Heart left ventricle (tissue), 16 donors: ENCODE data around the gene KRT34. TPM values are rescaled to one million over a fixed set of nuclear protein-coding genes. Genes with fewer than 3 reads are reported as not detected.

ENCODE experiments used
- ATAC-seq, 4 donors: fragments of 200-7000 bp; cut with Tn5 transposase; one replicate each; pipeline ENCODE4 v1.9.1; 2020 to 2022; ENCODE audit warnings: moderate library complexity in 4 of 4, mild to moderate bottlenecking in 3 of 4, moderate number of reproducible peaks in 1 of 4
- DNase-seq, 5 donors: peaks; one replicate each; pipeline ENCODE4 v3.0.0-alpha.2; 2020
- H3K27ac ChIP-seq, 12 donors: fragments of 200-600 bp; sonication (generic) in 4 of 12; one replicate each; pipeline versions ENCODE4 v1.5.0 to v1.8.0; 2016 to 2022; ENCODE audit warnings: mild to moderate bottlenecking in 2 of 12
- H3K27me3 ChIP-seq, 9 donors: fragments of 200-600 bp; sonication (generic) in 2 of 9; one replicate each; pipeline versions ENCODE4 v1.5.1 to v1.8.0; 2016 to 2022; ENCODE audit warnings: mild to moderate bottlenecking in 3 of 9
- H3K36me3 ChIP-seq, 9 donors: fragments of 200-600 bp; sonication (generic) in 2 of 9; one replicate each; pipeline versions ENCODE4 v1.5.0 to v1.8.0; 2018 to 2022; ENCODE audit warnings: mild to moderate bottlenecking in 2 of 9
- H3K4me1 ChIP-seq, 12 donors: fragments of 200-600 bp; sonication (generic) in 4 of 12; one replicate each; pipeline versions ENCODE4 v1.5.0 to v1.8.0; 2016 to 2022; ENCODE audit warnings: mild to moderate bottlenecking in 3 of 12
- H3K4me3 ChIP-seq, 12 donors: fragments of 200-600 bp; sonication (generic) in 4 of 12; one replicate each; pipeline versions ENCODE4 v1.5.0 to v1.8.0; 2017 to 2022; ENCODE audit warnings: mild to moderate bottlenecking in 9 of 12, moderate library complexity in 4 of 12
- H3K9me3 ChIP-seq, 12 donors: fragments of 200-600 bp; sonication (generic) in 4 of 12; one replicate each; pipeline versions ENCODE4 v1.5.0 to v1.8.0; 2016 to 2022; ENCODE audit warnings: mild to moderate bottlenecking in 1 of 12
- POLR2A ChIP-seq, 2 donors: fragments of 450-650 bp; IDR thresholded peaks; one replicate each; pipeline ENCODE4 v1.6.1; 2017; ENCODE audit warnings: antibody characterized with exemption in 2 of 2, mild to moderate bottlenecking in 2 of 2, moderate library complexity in 2 of 2
- WGBS, 4 donors: extraction: QIAGEN DNeasy Blood & Tissue Kit in 2 of 4; methylation state at CpG; one replicate each; pipeline versions ENCODE4 v1.1.5 to v1.1.7; 2013 to 2018; 5-methylcytosine and 5-hydroxymethylcytosine counted together
- intact Hi-C, 10 donors: fragments of 100-400 bp; cut with DNase I; formaldehyde crosslinking; loops; one replicate each; pipeline versions ENCODE4 v1.11.1 to v1.14.2; 2022
- polyA plus RNA-seq, 2 donors: library from polyadenylated mRNA; stranded (reverse); fragments of 200-250 nt; gene quantifications; one replicate each; pipeline ENCODE4 v1.2.3, GENCODE V29; 2013
- total RNA-seq, 9 donors: library from RNA; depleted of rRNA in 2 of 9; stranded (reverse); fragments of >200 nt in 2 of 9; fragmentation: NEBNext Ultra II Directional in 3 of 9; extraction: Animal tissue kit (Norgen Biotek cat#: 25700) in 3 of 9; gene quantifications; one replicate each; pipeline versions ENCODE4 v1.1.0 to v1.2.4, GENCODE V29; 2016 to 2023
- TF ChIP-seq, protein P1 (sequence below), 12 donors: fragments of 200-600 bp; sonication (generic) in 4 of 12; IDR thresholded peaks; one replicate each; pipeline versions ENCODE4 v1.5.0 to v1.8.0; 2018 to 2022; ENCODE audit warnings: antibody characterized with exemption in 12 of 12, mild to moderate bottlenecking in 5 of 12
- donor health status: ischemic (EF 13 %, LVEDD 7.1; RV severe dilation, severe dysfunction).
- donor health status: healthy with polysubstance abuse.
- donor health status: DM: no; HTN: yes; CAD: no.
- donor health status: DM: no; HTN: no; CAD: no.
- donor health status: ischemic (EF 25% LVEDD 6.9; RV normal size, moderate dysfunction).
- donor health status: ischemic (EF 25% LVEDD 5.7; RV mildly dilated, moderate dysfunction).
- donor health status: healthy.
- donor health status: DM: yes; HTN: yes; CAD: no.
- donor health status: ischemic (EF 35%, LVEDD 5.7; RV mildly dilated, moderate dysfunction).
- donor health status: nonischemic (EF 11% LVEDD 7.7; RV severe dilation, severe dysfunction).
- donor health status: DM: yes; HTN: yes; CAD: no.
- donor health status: PGD.
- donor health status: ischemic (EF 29% LVEDD 5.4; RV normal size, mild dysfunction).
- donor health status: nonischemic (EF 23%, LVEDD 6.1; RV moderate dilation, normal function).

The KRT34 gene
- total and polyA plus RNA-seq, 11 donors: not detected

DNA sequence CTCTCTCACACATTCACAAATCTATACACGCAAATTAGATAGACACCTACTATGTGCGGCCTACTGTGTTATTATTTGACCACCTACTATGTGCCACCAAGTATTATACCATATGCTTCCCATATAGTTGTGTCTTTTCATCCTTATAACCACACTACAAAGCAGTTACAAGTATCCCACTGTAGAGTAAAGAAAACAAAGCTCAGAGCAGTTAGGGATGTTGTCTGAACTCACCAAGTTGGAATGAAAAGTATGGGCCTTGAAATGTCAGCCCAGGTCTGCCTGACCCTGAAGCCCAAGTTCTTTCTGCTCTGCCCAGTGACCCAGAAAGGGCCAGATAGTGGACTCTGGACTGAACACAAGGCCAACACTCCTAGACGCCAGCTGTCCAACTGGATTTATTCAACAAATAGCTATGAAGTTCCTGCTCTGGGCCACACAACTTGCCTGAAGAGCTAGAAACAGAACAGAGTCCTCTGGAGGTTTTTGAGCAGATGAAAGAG, 33.8 kb upstream of the KRT34 start:
- Histone ChIP-seq H3K27me3 (no peaks in the 10 kb centered on the region), H3K9me3 (no peaks in the 10 kb centered on the region), H3K27ac (peak overlapping the region in 1 of 12 donors; percentile 24), H3K36me3 (no peaks in the 10 kb centered on the region), H3K4me1 (peaks cover 0 to 14% (median 4%) of the 10 kb centered on the region in 12 donors), H3K4me3 (no peak overlapping the region)
- peak in 1 of 5 donors; percentile 34 for DNase-seq
- WGBS, 4 donors: 56 to 79% (median 60%) methylated on average over 3 of the region's 3 CpGs
- ATAC-seq: peak in 3 of 4 donors; percentile 63 to 71 (median 70)
- intact Hi-C loops: no loop called here
- TF ChIP-seq, protein P1, sequence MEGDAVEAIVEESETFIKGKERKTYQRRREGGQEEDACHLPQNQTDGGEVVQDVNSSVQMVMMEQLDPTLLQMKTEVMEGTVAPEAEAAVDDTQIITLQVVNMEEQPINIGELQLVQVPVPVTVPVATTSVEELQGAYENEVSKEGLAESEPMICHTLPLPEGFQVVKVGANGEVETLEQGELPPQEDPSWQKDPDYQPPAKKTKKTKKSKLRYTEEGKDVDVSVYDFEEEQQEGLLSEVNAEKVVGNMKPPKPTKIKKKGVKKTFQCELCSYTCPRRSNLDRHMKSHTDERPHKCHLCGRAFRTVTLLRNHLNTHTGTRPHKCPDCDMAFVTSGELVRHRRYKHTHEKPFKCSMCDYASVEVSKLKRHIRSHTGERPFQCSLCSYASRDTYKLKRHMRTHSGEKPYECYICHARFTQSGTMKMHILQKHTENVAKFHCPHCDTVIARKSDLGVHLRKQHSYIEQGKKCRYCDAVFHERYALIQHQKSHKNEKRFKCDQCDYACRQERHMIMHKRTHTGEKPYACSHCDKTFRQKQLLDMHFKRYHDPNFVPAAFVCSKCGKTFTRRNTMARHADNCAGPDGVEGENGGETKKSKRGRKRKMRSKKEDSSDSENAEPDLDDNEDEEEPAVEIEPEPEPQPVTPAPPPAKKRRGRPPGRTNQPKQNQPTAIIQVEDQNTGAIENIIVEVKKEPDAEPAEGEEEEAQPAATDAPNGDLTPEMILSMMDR (IDR thresholded peaks at IDR 0.05): no peak
- TF ChIP-seq POLR2A (IDR thresholded peaks at IDR 0.05): no peak

DNA sequence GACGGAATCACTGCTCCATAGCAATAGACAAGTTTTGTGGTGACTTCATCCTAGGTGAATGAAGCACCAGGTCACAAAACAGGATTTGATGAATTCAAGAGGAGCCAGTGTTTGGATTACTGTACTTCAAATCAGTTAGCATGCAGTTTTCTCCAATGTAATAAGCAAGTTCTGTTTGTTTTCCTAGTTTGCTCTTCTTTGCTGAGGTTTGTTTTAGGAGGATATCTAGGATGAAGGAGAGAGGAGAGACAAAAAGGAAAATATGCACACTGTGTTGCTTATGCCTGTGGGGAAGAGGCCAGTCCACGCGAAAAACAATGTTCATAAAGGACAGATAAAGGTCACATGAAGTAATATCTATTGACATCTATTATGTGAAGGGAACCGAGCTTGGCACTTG, 33.3 kb upstream of the KRT34 start:
- Histone ChIP-seq H3K36me3 (no peaks in the 10 kb centered on the region), H3K27ac (no peak overlapping the region), H3K4me3 (no peak overlapping the region), H3K9me3 (no peaks in the 10 kb centered on the region), H3K27me3 (no peaks in the 10 kb centered on the region), H3K4me1 (peaks cover 0 to 14% (median 4%) of the 10 kb centered on the region in 12 donors)
- WGBS, 4 donors: 77 to 86% (median 79%) methylated on average over 4 of the region's 4 CpGs
- ATAC-seq: no peak
- TF ChIP-seq, protein P1 (IDR thresholded peaks at IDR 0.05): no peak
- TF ChIP-seq POLR2A (IDR thresholded peaks at IDR 0.05): no peak
- no peak for DNase-seq
- intact Hi-C loops: no loop called here

DNA sequence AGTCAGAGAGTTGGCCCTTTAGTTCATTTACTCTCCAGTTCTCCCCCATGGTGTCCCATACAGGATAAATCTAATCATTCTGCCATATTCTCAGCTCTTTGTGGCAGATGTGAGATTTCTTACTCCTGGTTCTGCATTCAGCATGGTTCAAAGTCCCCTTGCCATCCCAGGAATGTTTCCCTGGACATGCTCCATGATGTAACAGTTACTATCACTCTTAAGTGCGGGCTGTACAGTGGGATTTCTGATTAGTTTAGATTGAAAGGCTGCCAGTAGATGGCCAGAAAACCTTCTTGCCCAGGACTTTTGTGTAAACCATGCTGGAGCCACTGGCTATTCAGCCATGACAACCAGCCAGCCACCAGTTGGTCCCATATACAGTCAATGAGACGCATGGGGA, 31.9 kb upstream of the KRT34 start:
- WGBS, 4 donors: 74 to 88% (median 80%) methylated on average over 2 of the region's 2 CpGs
- Histone ChIP-seq H3K9me3 (no peaks in the 10 kb centered on the region), H3K36me3 (no peaks in the 10 kb centered on the region), H3K27ac (no peak overlapping the region), H3K27me3 (no peaks in the 10 kb centered on the region), H3K4me3 (no peak overlapping the region), H3K4me1 (peaks cover 0 to 14% (median 4%) of the 10 kb centered on the region in 12 donors)
- intact Hi-C loops: no loop called here
- DNase-seq: no peak
- ATAC-seq: no peak
- no peak for TF ChIP-seq POLR2A (IDR thresholded peaks at IDR 0.05)
- TF ChIP-seq, protein P1 (IDR thresholded peaks at IDR 0.05): no peak

DNA sequence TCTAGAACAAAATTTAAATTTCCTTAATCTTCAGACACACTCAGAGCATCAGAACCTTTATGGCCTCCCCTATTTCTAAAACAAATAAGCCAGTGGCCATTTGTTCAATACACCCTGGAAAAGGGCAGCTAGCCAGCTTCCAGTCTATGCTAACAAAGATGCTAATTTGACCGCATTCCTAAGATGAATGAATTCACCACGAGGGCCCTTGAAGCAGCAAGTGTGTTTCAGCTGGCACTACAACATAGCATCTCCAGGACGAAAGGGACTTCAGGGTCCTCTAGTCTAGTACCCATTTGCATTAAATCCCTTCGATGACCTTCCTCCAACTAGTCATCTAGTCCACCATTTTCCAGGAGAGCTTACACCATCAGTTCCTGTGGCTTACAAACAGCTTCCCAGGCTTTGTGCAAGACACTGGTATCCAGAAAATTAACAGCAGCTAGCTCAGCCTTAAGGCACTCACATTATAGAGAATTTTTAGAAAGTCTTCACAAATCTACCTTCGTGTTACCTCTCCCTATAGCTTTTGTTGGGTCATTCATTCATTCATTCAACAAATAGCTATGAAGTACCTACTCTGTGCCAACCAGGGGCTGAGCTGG, 31.3 kb upstream of the KRT34 start:
- H3K4me1 ChIP-seq: peaks cover 0 to 14% (median 4%) of the 10 kb centered on the region in 12 donors
- no peak overlapping the region for H3K27ac ChIP-seq
- DNase-seq (no peak), ATAC-seq (no peak)
- no peaks in the 10 kb centered on the region for H3K9me3 ChIP-seq
- H3K4me3 ChIP-seq: no peak overlapping the region
- TF ChIP-seq, protein P1 (IDR thresholded peaks at IDR 0.05): no peak
- no peak for TF ChIP-seq POLR2A (IDR thresholded peaks at IDR 0.05)
- H3K36me3 ChIP-seq: no peaks in the 10 kb centered on the region
- H3K27me3 ChIP-seq: no peaks in the 10 kb centered on the region
- 57 to 69% (median 62%) methylated on average over 5 of the region's 5 CpGs for WGBS, 4 donors
- intact Hi-C loops: no loop called here
